Endothelial cell (in vitro differentiated cells): Measurements from ENCODE around the gene GPNMB. TPM values are rescaled to one million over a fixed set of nuclear protein-coding genes. Genes with fewer than 3 reads are reported as not detected.

Experiments
- DNase-seq: peaks from one replicate; pipeline ENCODE4 v3.0.0; 2021; ENCODE audit warnings: low spot score
- H3K27ac Mint-ChIP-seq: one replicate; pipeline ENCODE4 v1.8.0; 2021; ENCODE audit warnings: mixed read lengths, inconsistent platforms; ENCODE audit not compliant: unreplicated experiment
- H3K27me3 Mint-ChIP-seq: one replicate; pipeline ENCODE4 v1.8.0; 2021; ENCODE audit warnings: mild to moderate bottlenecking, moderate library complexity, mixed read lengths, inconsistent platforms; ENCODE audit not compliant: unreplicated experiment
- H3K36me3 Mint-ChIP-seq: one replicate; pipeline ENCODE4 v1.8.0; 2021; ENCODE audit warnings: mild to moderate bottlenecking, low read depth, mixed read lengths, inconsistent platforms; ENCODE audit not compliant: unreplicated experiment
- H3K4me1 Mint-ChIP-seq: one replicate; pipeline ENCODE4 v1.8.0; 2021; ENCODE audit warnings: mild to moderate bottlenecking, mixed read lengths, inconsistent platforms; ENCODE audit not compliant: unreplicated experiment
- H3K4me3 Mint-ChIP-seq: one replicate; pipeline ENCODE4 v1.8.0; 2021; ENCODE audit warnings: mild to moderate bottlenecking, mixed read lengths, inconsistent platforms; ENCODE audit not compliant: unreplicated experiment
- H3K9me3 Mint-ChIP-seq: one replicate; pipeline ENCODE4 v1.8.0; 2021; ENCODE audit warnings: mixed read lengths, inconsistent platforms; ENCODE audit not compliant: unreplicated experiment
- total RNA-seq: library from RNA; stranded (reverse); fragmentation: NEBNext Ultra II Directional; extraction: Animal tissue kit (Norgen Biotek cat#: 25700); gene quantifications from one replicate; pipeline ENCODE4 v1.2.1, GENCODE V29; 2021; ENCODE audit not compliant: unreplicated experiment
- TF ChIP-seq, protein P1 (sequence below): fragments of 200-600 bp; sonication (generic); IDR thresholded peaks from one replicate; pipeline ENCODE4 v1.5.0; 2021; ENCODE audit warnings: antibody characterized with exemption; ENCODE audit not compliant: unreplicated experiment

GPNMB gene
- total RNA-seq, 1 donor from 2014 or later, result 0.49 TPM

DNA sequence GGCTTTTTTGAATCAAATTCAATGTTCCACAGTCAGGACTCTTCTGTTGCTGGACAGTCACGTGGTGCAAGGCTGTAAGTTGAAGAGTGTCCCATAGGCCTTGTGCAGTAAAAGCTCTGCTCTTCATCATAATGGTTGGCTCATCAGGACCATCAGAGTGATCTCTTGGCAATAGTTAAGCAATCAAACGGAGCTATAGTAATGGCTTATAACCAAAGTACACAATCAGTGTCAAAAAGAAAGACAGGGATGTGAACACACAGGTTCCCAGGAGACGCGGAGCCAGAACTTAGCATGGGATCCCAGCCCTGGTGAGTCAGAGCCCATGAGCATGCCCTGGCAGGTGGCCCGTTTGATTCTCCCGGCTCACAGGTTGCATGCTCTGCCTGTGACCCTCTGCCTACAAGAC lies 10.8 kb upstream of the GPNMB start:
- Mint-ChIP-seq H3K4me1 (peaks cover 10% of the 10 kb centered on the region), H3K27ac (no peak overlapping the region), H3K36me3 (no peaks in the 10 kb centered on the region), H3K9me3 (no peaks in the 10 kb centered on the region), H3K4me3 (no peak overlapping the region), H3K27me3 (peaks cover 2% of the 10 kb centered on the region)
- TF ChIP-seq, protein P1, sequence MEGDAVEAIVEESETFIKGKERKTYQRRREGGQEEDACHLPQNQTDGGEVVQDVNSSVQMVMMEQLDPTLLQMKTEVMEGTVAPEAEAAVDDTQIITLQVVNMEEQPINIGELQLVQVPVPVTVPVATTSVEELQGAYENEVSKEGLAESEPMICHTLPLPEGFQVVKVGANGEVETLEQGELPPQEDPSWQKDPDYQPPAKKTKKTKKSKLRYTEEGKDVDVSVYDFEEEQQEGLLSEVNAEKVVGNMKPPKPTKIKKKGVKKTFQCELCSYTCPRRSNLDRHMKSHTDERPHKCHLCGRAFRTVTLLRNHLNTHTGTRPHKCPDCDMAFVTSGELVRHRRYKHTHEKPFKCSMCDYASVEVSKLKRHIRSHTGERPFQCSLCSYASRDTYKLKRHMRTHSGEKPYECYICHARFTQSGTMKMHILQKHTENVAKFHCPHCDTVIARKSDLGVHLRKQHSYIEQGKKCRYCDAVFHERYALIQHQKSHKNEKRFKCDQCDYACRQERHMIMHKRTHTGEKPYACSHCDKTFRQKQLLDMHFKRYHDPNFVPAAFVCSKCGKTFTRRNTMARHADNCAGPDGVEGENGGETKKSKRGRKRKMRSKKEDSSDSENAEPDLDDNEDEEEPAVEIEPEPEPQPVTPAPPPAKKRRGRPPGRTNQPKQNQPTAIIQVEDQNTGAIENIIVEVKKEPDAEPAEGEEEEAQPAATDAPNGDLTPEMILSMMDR, result no peak
- no peak for DNase-seq

DNA sequence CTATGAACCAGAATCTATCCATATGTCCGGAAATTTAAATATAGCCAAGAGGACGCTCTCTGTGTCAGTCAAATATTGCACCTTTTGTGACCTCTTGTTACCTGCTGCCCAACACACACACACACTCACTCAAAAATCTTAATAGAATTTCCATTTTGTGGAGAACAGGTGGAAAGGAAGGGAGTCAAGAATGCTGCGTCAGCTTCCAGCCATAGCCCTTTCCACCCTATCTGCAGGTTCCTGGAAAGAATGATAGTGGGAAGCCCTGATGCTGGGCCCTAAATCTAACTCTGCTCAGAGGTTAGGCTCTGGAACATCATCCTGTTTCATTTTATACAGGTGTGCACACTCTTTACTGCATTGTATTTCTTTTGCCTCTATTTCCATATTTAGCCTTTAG lies 9.6 kb upstream of the GPNMB start:
- Mint-ChIP-seq H3K27ac (no peak overlapping the region), H3K9me3 (no peaks in the 10 kb centered on the region), H3K4me3 (no peak overlapping the region), H3K27me3 (peaks cover 2% of the 10 kb centered on the region), H3K4me1 (peaks cover 10% of the 10 kb centered on the region), H3K36me3 (no peaks in the 10 kb centered on the region)
- DNase-seq, result no peak
- TF ChIP-seq, protein P1, result no peak

DNA sequence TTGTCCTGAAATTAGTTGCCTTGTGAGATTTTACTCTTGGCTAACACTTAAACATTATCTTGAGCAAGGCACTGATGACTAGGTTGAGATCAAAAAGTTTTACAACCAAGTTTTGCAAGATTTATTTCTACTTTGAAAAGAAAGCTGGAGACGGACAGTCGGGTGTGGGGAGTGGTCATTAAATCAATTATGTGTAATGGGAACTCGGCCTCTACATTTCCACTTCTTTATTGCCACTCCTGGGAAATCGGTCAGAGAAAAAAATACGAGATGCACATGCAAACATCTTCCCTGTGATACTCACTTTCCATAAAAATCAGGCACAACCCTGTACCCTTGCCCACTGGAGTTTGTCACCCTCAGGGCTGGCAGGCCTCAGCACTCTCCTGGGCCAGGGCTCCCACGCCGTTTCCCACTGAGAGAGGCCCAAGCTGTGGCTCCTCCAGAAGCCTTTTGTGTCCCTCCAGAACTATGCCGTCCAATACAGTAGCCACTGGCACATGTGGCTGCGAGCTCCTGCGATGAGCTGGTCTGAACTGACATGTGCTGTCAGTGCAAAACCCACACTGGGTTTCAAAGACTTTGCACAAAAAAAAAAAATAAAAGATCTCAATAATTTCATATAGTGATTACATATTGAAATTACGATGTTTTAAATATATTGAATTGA lies 7.5 kb upstream of the GPNMB start:
- H3K27ac Mint-ChIP-seq, result no peak overlapping the region
- TF ChIP-seq, protein P1, result no peak
- H3K27me3 Mint-ChIP-seq, result no peaks in the 10 kb centered on the region
- peaks cover 1% of the 10 kb centered on the region for H3K4me1 Mint-ChIP-seq
- H3K4me3 Mint-ChIP-seq, result no peak overlapping the region
- no peaks in the 10 kb centered on the region for H3K36me3 Mint-ChIP-seq
- DNase-seq, result no peak
- no peaks in the 10 kb centered on the region for H3K9me3 Mint-ChIP-seq

DNA sequence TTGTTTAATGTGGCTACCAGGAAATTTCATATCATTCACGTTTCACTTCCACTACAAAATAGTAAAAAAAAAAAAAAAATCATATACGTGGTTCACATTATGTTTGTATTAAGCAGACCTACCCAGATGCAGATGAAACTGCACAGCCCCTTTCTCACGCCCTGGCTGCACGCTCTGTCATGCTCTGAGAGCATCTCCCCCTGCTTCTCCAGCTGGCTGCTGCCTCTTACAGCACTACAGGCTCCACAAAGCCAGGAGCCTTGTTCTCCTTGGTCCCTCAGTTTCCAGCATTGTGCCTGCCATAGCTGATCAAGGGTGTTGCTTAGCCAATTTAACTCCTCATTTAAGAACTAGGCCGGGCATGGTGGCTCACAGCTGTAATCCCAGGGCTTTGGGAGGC lies 6.9 kb upstream of the GPNMB start:
- Mint-ChIP-seq H3K4me3 (no peak overlapping the region), H3K9me3 (no peaks in the 10 kb centered on the region), H3K27me3 (no peaks in the 10 kb centered on the region), H3K36me3 (no peaks in the 10 kb centered on the region), H3K4me1 (no peaks in the 10 kb centered on the region), H3K27ac (no peak overlapping the region)
- TF ChIP-seq, protein P1, result no peak
- no peak for DNase-seq

DNA sequence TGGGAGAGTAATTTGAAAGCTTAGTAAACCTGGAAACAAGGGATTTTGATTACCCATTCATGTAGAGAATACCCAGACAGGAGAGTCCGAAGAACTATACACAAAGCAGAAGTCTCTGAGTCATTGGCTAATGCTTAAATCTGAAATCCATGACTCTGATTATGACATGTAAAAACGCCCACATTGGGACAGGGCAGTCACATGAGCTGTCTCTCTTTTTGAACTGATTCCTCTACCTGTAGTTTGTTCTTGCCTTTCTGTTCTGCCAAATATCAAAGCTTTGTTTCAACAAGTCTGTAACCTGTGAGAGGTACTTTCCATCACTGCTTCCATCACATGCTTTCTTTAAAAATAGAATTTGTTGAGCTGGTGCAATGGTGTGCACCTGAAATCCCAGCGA lies 4.3 kb upstream of the GPNMB start:
- no peak overlapping the region for H3K4me3 Mint-ChIP-seq
- no peak overlapping the region for H3K27ac Mint-ChIP-seq
- DNase-seq, result no peak
- H3K27me3 Mint-ChIP-seq, result no peaks in the 10 kb centered on the region
- no peaks in the 10 kb centered on the region for H3K9me3 Mint-ChIP-seq
- H3K36me3 Mint-ChIP-seq, result no peaks in the 10 kb centered on the region
- peaks cover 3% of the 10 kb centered on the region for H3K4me1 Mint-ChIP-seq
- TF ChIP-seq, protein P1, result no peak
